Stimulated activated CD4-positive, alpha-beta T cell treated with anti-CD3 and anti-CD28 coated beads, Interleukin-15, amount 100 ng/mL, for 24 hours (primary cell): ENCODE data around the gene LPCAT1.
"Not testable (repeated sequence)": the region's sequence is repeated elsewhere in the genome, so short reads cannot be mapped to it uniquely, and the experiment has no call there.

Source experiments
- DNase-seq: peaks from one replicate; pipeline ENCODE4 v3.0.0-alpha.2; 2020

Gene LPCAT1

GRCh38 chr5:1440098-1440493 lies 83.7 kb downstream of the LPCAT1 start:
- DNase-seq, result no peak

GRCh38 chr5:1439388-1440097 lies 84.2 kb downstream of the LPCAT1 start:
- DNase-seq, result no peak

- DNase-seq, result no peak
Measured at GRCh38 chr5:1438871-1439270, 84.9 kb downstream of the LPCAT1 start.

DNA sequence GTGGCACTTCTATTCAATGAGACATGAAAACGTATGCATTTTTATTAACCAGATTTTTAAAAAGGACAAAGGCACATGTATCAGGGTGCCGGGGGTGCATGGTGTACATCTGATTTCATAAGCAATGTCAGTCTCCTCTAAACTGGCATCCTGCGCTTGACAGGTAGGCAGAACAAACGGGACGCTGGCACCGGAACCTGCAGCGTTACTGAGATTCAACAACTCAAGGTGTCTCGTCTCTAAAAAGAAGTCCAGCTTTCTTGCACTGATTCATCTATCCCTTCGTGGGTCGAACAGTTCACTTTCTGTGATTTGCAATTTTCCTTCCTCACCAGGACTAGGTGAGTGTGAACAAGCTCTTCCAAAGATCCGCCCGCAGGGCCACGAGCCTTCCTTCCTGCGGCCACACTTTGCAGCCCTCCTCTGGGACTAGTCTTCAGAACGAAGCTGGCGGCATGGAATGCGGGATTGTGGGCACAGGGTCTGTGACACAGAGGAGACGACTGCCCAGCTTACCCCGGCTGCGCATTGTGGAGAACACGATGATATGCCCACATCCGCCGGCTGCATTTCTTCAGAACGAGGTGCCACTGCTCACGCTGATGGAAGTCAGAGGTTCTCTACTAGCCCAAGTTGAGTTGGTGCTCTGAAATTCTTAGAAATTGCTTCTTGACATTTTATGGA lies 85.7 kb downstream of the LPCAT1 start:
- DNase-seq, result no peak

GRCh38 chr5:1437226-1437829 lies 86.4 kb downstream of the LPCAT1 start:
- DNase-seq, result no peak

DNA sequence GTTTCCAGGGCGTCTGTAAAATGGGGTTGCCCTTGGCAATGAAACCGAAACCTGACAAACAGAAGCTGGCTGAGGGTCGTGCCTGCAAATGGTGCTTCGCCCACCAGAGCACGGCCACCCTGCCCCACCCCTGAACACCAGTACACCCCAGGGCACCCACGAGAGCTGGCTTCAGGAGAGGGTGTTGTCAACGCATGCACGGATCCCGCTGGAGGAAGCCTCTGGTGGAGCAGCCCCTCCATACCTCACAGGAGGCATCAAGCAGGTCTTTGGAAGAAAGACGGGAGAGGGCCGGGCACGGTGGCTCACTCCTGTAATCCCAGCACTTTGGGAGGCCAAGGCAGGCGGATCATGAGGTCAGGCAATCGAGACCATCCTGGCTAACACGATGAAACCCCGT lies 87.1 kb downstream of the LPCAT1 start:
- DNase-seq, result no peak

- no peak for DNase-seq
Measured at GRCh38 chr5:1436036-1436435, 87.7 kb downstream of the LPCAT1 start.

DNA sequence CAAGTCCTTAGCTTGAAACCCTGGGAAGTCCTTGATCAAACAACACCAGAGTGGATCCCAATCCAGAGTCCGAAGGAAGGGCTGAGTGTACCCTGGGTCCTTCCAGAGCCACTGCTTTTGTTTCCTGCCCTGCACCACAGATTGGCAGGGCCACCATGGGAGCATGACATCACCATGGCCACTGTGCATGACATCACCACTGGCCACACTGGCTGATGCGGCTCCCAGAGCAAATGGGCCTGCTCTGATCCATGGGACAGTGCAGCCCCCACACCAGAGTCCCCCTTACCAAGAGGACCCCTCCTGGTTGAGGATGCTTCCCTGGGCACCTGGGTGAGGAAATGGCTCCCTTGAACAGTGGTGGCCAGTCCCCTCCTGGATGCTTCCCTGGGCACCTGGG lies 88.4 kb downstream of the LPCAT1 start:
- DNase-seq, result no peak

DNA sequence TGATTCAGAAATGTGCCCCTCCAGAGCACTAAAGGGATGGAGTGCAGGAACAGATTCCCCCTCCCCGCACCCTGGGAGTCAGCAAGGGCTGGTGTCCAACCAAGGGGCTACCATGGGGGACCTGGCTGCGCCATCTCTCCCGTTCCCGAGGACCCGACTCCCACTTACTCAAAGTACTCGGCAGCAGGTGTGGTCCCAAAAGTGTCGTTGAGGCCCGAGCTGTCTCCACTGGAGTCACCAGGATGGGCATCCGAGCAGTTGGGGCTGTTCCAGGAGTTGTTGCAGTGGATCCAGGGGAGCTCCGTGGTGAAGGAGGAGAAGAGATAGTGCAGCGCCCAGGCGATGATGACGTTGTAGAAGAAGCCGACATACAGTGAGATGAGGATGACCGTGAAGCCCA lies 91.5 kb downstream of the LPCAT1 start:
- DNase-seq, result no peak

GRCh38 chr5:1431896-1432295 lies 91.9 kb downstream of the LPCAT1 start:
- DNase-seq, result no peak

GRCh38 chr5:1431021-1431811 lies 92.5 kb downstream of the LPCAT1 start:
- DNase-seq, result no peak

- DNase-seq, result no peak
Measured at GRCh38 chr5:1430121-1430795, 93.5 kb downstream of the LPCAT1 start.

DNA sequence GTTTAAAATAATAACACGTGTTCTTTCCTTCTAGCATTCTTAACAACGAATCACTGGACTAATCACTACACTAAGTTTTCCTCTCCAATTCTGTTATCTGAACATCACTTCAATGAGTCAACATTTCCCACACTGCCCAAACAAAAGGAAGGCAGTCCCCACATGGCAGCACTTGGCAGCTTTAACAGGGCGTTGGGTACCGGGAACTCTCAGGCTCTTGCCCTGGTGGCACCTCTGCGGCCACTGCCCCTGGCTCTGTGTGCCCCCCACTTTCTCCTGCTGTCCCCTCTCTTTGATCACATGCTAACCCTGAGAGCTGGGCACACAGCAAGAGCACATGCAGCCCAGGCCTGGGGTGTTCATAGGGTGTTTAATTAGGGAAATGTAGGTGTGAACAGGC lies 94.3 kb downstream of the LPCAT1 start:
- DNase-seq, result no peak

DNA sequence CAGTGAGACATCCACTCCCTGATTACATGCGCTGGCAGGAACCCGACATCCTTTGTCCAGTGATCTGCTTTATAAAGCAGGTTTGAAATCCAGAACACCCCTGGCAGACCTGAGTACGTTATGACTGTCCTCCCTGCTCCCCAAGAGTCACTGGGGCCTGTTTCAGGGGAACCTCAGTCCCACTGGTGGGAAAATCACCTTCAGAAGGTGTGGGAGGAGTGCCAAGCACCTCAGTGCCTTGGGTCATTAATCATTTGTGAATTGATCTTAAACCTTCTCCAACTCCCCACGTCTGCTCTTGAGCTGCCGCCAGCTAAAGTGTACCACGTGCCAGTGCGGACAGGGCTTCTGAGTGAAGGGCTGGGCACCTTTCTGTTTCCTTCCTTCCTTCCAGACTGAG lies 94.7 kb downstream of the LPCAT1 start:
- no peak for DNase-seq

DNA sequence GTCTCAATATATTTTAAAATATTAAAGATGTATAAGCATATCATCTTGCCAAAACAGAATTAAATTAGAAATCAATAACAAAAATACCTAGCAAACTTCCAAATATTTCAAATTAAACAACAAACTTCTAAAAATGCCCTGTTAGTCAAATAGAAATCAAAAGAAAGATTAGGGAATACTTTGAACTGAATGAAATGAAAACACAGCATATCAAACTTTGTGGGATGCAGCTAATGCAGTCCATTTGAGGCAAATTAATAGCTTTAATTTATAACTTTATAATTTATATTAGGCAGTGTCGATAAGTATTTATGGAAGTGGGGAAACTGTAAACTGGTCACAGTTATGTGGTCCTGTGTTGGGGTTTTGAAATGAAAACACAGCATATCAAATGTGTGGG lies 95.7 kb downstream of the LPCAT1 start:
- DNase-seq, result no peak

DNA sequence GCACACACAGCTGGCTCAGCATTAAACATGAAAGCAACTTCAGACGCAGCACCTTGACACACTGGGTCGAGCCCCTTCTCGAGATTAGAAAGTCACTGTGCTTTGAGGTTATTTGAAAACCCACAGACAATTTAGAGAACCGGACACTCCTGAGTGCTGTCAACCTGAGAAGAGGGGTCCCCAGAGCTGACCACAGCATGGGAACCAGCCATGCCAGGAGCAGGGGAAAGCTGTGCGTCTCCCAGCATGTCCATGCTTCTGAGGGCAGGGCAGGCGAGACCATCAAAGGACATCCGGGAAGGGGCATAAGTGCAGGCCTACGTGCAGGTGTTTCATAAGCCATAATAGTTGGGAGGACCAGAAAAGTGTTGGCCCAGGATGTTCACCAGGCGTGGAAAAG lies 99.0 kb downstream of the LPCAT1 start:
- no peak for DNase-seq

- no peak for DNase-seq
Measured at GRCh38 chr5:1423901-1424603, 99.7 kb downstream of the LPCAT1 start.

- not testable (repeated sequence) for DNase-seq
Measured at GRCh38 chr5:1422522-1422921, 101.2 kb downstream of the LPCAT1 start.

DNA sequence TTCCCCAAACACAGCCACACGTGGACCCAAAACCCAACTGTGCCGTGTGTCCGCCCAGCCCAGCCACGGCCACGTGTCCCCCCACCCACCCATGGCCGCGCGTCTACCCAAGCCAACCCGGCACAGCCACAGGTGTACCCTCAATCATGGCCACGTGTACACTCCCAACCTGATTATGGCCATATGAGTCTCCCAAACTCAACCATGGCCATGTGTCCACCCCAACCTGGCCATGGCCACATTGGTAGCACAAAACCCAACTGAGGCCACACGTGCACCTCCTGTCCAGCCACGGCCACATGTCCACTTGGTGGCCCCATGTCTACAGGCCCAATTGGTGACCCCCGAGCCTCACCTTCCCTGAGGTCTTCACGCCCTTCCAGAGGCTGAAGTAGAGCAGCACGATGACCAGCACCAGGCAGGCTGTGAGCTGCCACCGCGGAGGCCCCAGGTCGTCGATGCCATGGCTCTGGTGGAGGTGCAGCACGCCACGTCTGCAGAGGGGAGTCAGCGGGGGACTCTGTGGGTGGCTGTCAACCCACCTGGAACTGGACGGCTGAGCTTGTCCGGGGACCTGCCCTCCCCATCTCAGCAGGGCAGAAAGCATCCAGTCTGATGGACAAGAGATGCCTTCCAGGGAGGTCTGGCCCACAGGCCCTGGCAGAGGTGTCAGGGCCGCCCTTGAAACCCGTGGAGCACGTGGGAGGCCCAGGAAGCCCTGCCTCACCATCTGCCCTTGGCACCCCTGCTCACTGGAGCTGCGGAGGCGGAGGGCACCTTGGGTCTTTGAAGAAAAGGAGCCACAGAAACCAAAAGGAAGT lies 102.0 kb downstream of the LPCAT1 start:
- DNase-seq, result no peak

DNA sequence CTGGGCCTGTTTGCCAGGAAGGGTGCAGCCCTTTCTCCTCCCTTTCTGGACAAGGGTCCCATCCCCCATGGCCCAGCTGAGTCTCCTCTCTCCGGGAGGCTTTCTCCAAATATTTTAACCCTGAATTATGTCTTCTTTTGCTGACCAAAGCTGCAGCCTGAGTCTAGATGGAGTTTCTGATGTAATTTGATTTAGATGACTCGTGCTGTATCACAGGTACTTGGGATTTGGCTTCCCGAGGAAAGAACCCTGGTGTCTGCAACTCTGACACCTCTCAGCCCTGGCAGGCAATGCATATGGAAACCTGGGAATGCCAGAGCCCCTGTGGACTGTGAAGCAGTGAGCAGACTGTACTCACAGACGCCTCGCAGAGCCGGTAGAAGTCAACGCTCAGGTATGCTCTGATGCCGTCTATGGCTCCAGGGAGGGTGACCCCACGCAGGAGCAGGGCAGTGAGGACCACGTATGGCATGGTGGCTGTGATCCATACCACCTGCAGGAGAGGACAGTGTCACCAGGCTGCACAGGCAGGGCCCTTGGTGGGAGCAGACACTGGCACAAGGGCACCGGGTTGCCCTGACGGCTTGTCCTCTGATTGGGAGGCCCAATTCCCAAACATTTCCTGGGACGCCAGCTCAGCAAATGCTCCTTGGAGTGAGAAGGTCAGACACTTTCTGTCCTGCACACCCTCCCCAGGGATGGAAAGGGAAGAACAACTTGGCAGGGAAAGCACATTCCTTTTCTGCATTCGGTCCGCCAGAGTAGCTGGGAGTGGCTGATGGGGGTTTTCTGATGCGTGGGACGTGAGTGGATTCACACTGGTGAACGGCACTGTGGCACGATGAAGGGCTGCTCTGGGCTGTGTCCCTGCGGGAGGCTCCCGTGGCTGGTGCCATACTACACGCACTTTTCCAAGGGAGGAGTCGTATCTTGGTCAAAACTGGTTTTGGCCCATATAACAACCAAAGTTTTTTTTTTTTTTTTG lies 103.3 kb downstream of the LPCAT1 start:
- DNase-seq, result no peak
